GM12891 (cell line): ENCODE measurements around the gene ITGA8.
A peak's percentile ranks its signal among the peaks of the same experiment; 100 is the strongest.

Source experiments
- DNase-seq: peaks from one replicate; pipeline ENCODE4 v3.0.0; 2011; ENCODE audit warnings: low spot score; ENCODE audit not compliant: insufficient read length
- FAIRE-seq: peaks from 2 replicates; lab custom pipeline; 2011; peaks lifted over from hg19 to GRCh38; lab: Jason Lieb, UNC
- PAX5 ChIP-seq: IDR thresholded peaks from 2 replicates; pipeline ENCODE4 v1.6.1; 2011; ENCODE audit warnings: low read length, moderate library complexity, mild to moderate bottlenecking; ENCODE audit not compliant: insufficient read depth, severe bottlenecking
- POLR2A ChIP-seq: IDR thresholded peaks from 2 replicates; pipeline ENCODE4 v1.6.1; 2011; ENCODE audit warnings: low read depth, low read length, control low read depth
- POLR2AphosphoS5 ChIP-seq: IDR thresholded peaks from 2 replicates; pipeline ENCODE4 v1.6.1; 2011; ENCODE audit warnings: low read depth, low read length, control low read depth
- POU2F2 ChIP-seq: IDR thresholded peaks from 2 replicates; pipeline ENCODE4 v1.6.1; 2011; ENCODE audit warnings: low read depth, mild to moderate bottlenecking, control low read depth, low read length, moderate library complexity
- SPI1 ChIP-seq: IDR thresholded peaks from 2 replicates; pipeline ENCODE4 v1.6.1; 2011; ENCODE audit warnings: low read depth, low read length, control low read depth
- TAF1 ChIP-seq: IDR thresholded peaks from 2 replicates; pipeline ENCODE4 v1.6.1; 2011; ENCODE audit warnings: low read depth, low read length, control low read depth

The ITGA8 gene

DNA sequence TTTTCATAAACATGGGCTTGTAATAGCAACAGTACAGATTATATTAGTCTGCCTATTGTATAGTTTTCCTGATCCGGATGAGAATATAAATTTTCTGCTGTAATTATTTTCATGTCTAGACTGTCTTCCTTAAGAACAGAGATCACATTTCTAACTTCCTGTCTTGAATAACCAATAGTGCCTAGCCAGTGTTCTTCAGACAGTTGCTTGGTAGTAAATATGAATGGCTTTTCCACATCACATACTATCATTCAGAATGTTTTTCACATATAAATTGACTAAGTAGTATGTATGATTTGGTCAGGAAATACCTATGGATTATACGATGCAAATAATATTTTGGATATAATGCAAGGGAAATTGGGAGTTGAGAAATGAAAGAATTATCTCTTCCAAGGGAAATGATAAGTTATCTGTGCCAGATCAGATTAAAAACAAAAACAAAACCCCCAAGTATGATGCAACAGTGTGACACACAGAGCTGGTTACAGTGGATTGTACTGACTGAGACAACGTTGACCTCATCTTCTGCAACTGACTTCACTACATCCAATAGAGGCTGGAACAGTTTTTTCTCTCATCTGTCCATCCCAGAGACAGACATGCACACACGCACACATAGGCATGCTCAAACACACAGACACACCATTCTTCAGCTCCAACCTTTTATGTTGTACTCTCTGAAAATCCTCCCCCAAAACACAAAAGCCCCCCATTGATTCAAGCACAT, 16.4 kb downstream of the ITGA8 start:
- TF ChIP-seq TAF1: no peak
- TF ChIP-seq POLR2AphosphoS5: no peak
- TF ChIP-seq PAX5: no peak
- no peak for TF ChIP-seq SPI1
- no peak for TF ChIP-seq POLR2A
- no peak for TF ChIP-seq POU2F2
- no peak for FAIRE-seq
- DNase-seq: no peak

DNA sequence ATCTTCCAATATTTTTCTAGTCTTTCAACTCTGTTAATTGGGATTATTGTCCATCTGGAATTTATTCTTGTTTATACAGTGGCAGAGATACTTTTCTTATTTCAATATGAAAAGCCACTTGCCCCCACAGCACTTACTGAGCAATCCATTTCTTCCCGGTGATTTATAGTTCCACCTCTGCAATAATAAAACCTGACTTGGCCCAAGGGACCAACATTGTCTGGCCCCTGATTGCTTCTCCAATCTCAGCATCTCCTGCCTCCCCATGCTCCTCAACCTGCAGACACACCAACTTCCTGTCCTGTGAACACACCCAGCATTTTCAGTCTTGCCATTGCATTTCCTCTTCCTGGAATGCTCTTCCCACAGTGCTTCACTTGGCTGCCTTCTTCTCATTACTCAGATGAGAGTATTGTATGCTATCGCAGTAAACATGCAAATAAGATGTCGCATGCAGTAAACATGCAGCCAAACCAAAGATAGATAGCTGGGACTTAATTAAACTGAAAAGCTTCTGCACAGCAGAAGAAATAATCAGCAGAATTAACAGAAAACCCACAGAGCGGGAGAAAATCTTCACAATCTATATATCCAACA, 19.5 kb downstream of the ITGA8 start:
- no peak for FAIRE-seq
- no peak for DNase-seq
- TF ChIP-seq TAF1 (no peak), SPI1 (no peak)

DNA sequence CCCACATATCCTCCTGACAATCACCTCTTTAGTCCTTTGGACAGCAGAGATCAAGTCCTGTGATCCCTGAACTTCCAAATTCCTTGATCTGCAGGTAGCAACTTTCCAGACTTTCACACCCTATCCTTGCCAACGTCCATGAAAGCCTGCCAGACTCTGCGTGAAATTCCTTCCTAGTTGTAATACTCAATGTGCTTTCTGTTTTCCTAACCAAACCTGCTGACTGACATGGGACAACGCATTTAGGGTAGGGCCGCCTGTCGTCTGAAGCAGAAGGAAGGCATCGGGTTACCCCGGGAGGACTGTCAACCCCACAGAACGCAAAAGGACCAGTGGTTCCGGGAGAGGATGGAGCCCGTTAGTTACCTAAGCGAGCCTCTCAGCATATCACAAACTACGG, 23.9 kb downstream of the ITGA8 start:
- no peak for FAIRE-seq

DNA sequence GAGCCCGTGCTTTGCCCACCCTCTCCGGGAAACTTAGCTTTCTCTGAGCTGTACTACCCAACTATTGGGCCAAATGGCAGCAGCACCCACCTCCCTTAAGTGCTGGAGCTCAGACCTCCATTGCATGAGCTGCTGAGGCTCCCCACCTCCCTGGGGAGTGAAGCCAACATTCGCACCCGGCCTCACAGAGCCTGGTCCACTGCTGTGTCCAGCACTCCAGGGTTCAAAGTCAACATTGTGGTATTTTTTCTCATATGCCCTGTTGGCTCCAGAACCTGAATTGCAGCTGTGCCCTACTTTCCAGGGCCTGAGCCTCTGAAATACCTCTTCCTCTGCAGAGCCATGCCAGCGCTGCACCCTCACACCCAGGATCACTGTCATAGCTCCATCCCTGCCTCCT, 29.7 kb downstream of the ITGA8 start:
- DNase-seq (no peak), FAIRE-seq (no peak)
- TF ChIP-seq POLR2AphosphoS5: no peak
- TF ChIP-seq TAF1: no peak
- TF ChIP-seq POLR2A: no peak
- no peak for TF ChIP-seq POU2F2
- no peak for TF ChIP-seq SPI1

More for the DNA sequence above, 23.9 kb downstream of the ITGA8 start:
- no peak for DNase-seq
- TF ChIP-seq TAF1 (no peak), POLR2A (no peak), POU2F2 (no peak), SPI1 (no peak), PAX5 (no peak), POLR2AphosphoS5 (no peak)

DNA sequence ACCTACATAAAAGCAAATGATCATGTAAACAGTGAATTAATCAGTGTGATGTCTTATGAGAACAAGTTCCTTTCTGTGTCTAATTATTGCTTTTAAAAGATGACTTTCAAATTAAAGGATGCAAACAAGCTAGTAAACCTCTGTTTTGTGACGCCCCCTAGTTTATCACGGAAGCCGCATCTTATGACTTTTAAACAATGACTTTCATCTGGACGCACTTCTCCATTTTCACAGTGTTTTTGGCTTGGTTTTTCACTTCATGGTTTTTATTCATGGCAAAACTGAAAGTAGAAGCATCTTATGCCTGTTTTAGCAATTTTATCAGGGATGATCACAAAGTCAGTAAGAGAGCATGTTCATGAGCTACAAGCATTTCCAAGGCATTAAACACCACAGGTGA, 35.0 kb downstream of the ITGA8 start:
- no peak for DNase-seq
- FAIRE-seq: no peak
- peak; percentile 76 for TF ChIP-seq SPI1
- TF ChIP-seq TAF1: no peak

DNA sequence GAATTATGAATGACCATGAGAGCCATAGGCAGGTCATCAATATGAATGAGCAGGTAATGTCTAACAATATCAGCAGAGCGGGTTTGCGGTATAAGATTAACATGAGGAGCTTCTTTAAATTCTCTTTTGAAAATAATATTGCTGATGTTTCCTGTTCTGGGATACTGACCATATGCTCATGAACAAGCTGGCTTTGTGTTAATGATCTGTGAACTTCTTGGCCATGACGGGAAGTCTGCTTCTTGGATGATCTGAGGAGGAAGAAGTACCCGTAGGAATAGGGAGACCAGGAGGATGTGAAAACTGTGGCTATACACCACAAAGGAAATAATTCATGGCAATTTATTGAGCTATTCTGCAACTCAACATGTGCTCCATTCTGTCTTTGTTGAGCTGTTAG, 38.6 kb downstream of the ITGA8 start:
- TF ChIP-seq POLR2AphosphoS5 (no peak), TAF1 (no peak), PAX5 (no peak), POU2F2 (no peak), SPI1 (no peak), POLR2A (no peak)
- DNase-seq: no peak
- FAIRE-seq: no peak

DNA sequence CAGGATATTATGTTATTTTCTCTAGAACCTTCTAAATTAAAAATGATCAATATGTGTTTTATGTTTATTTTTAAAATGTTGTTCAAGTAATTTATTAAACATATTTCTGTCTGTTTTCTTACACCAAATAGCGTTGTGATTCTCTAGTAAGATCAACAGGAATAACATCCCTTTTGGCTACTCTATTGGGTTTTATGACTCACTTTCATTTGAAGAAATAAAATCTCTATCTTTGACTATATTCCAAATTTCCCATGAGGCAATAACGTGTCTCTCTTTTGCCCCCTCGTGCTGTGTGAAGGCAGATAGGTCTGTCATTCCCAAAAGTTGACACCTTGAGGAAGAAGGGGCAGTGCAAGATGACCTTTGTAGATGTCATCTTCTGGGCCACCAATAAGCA, 40.9 kb downstream of the ITGA8 start:
- DNase-seq (no peak), FAIRE-seq (no peak)
- TF ChIP-seq PAX5: no peak
- TF ChIP-seq POLR2AphosphoS5: no peak
- no peak for TF ChIP-seq TAF1
- no peak for TF ChIP-seq POLR2A
- no peak for TF ChIP-seq SPI1
- no peak for TF ChIP-seq POU2F2

DNA sequence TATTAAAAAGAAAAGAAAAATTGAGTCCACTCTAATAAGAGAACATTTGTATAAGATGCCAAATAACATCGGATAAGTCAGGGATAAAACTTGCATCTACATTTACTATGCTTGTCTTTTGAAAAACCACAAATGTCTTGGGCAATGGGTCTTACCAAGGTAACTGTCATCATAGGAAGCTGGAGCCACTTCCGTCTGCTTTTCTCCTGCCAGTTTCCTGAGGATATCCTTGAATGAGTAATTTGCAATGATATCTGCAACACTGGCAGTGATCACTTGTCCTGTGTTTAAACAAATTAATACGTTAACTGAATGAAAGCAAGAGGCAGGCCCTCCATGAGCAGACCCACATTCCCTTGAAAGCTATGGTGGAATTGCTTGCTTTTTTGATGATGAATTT, 47.3 kb downstream of the ITGA8 start:
- DNase-seq (no peak), FAIRE-seq (no peak)
- no peak for TF ChIP-seq POLR2A
- TF ChIP-seq POU2F2: no peak
- no peak for TF ChIP-seq SPI1
- TF ChIP-seq POLR2AphosphoS5: no peak
- TF ChIP-seq PAX5: no peak
- TF ChIP-seq TAF1: no peak

DNA sequence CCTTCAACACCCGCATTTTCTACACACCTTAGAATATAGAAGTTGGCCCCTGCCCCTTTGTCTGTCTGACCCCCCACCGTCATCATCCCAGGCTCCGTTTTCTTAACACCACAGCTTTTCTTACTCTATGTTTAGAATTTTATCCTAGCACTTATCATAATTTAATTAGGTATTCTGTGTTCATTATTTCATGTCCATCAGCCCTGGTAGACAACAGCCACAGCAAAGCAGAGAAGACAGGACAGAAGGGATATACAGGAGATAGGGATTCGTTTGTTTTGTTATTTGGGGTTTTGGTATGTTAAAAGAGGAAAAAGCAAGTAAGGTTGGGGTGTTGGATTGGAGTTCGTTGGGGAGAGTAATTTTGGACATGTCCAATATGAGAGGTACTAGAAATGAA, 48.8 kb downstream of the ITGA8 start:
- TF ChIP-seq TAF1 (no peak), POLR2AphosphoS5 (no peak), POLR2A (no peak), SPI1 (no peak), PAX5 (no peak), POU2F2 (no peak)
- no peak for FAIRE-seq

DNA sequence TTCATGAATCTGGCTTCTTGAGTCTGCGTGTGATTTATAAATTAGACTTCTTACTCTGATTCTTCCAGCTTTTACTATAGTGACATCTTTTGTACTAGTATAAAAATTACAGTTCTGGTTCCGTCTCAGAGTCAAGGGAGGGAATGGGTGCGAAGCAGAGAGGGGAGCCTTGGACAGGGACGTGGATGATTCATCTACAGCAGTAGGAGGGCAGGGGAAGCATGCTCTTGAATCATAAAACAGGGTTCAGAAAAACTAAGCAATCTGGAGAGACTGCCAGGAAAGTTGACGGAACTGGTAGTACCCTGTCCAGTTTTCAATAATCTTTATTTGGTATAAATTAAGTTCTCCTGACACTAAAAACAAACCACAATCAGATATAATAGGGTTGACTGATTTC, 58.1 kb downstream of the ITGA8 start:
- DNase-seq (no peak), FAIRE-seq (no peak)
- TF ChIP-seq TAF1 (no peak), PAX5 (no peak), SPI1 (no peak), POLR2A (no peak), POU2F2 (no peak), POLR2AphosphoS5 (no peak)

More for the DNA sequence above, 48.8 kb downstream of the ITGA8 start:
- DNase-seq: no peak
